Right lobe of liver (tissue), 6 donors: ENCODE results near the gene COL1A1. TPM values are rescaled to one million over a fixed set of nuclear protein-coding genes. Genes with fewer than 3 reads are reported as not detected.

Source experiments
- ATAC-seq, 4 donors: fragments of 200-7000 bp; cut with Tn5 transposase; one replicate each; pipeline ENCODE4 v1.9.1; 2020; ENCODE audit warnings: mild to moderate bottlenecking in 4 of 4, moderate library complexity in 4 of 4
- DNase-seq, 3 donors: peaks; one replicate each; pipeline ENCODE4 v3.0.0-alpha.2; 2020
- H3K27ac ChIP-seq, 3 donors: fragments of 200-600 bp; one replicate each; pipeline ENCODE4 v1.8.0; 2022
- H3K27me3 ChIP-seq, 2 donors: fragments of 200-600 bp; one replicate each; pipeline ENCODE4 v1.8.0; 2022
- H3K36me3 ChIP-seq, 4 donors: fragments of 200-600 bp; sonication (generic) in 1 of 4; one replicate each; pipeline versions ENCODE4 v1.5.1 to v1.8.0; 2017 to 2022; ENCODE audit warnings: control low read depth in 1 of 4
- H3K4me1 ChIP-seq, 4 donors: fragments of 200-600 bp; sonication (generic) in 1 of 4; one replicate each; pipeline versions ENCODE4 v1.5.1 to v1.8.0; 2017 to 2022; ENCODE audit warnings: control low read depth in 1 of 4
- H3K4me3 ChIP-seq, 3 donors: fragments of 200-600 bp; one replicate each; pipeline ENCODE4 v1.8.0; 2022
- H3K9me3 ChIP-seq, 4 donors: fragments of 200-600 bp; sonication (generic) in 1 of 4; one replicate each; pipeline versions ENCODE4 v1.5.1 to v1.8.0; 2017 to 2022; ENCODE audit warnings: control low read depth in 1 of 4
- CTCF ChIP-seq, 4 donors: fragments of 200-600 bp in 3 of 4; fragments of 450-650 bp in 1 of 4; IDR thresholded peaks; one replicate each; pipeline versions ENCODE4 v1.5.1 to v1.8.0; 2016 to 2022; ENCODE audit warnings: antibody characterized with exemption in 4 of 4, mild to moderate bottlenecking in 2 of 4
- POLR2A ChIP-seq: fragments of 450-650 bp; IDR thresholded peaks from one replicate; pipeline ENCODE4 v1.6.1; 2017; ENCODE audit warnings: antibody characterized with exemption, mild to moderate bottlenecking
- WGBS: methylation state at CpG from one replicate; pipeline ENCODE4 v1.1.6; 2018; ENCODE audit warnings: low coverage, low lambda C conversion rate; ENCODE audit not compliant: insufficient coverage; ENCODE audit errors: missing lambda C conversion rate; 5-methylcytosine and 5-hydroxymethylcytosine counted together
- intact Hi-C, 2 donors: fragments of 100-400 bp; cut with DNase I; formaldehyde crosslinking; loops; one replicate each; pipeline versions ENCODE4 v1.11.2 to v1.14.1; 2022
- total RNA-seq, 6 experiments: library from RNA; depleted of rRNA in 2 of 6; stranded (reverse); fragments of >200 nt in 2 of 6; fragmentation: NEBNext Ultra II Directional in 3 of 6; extraction: Animal tissue kit (Norgen Biotek cat#: 25700) in 3 of 6; gene quantifications; one replicate each; pipeline versions ENCODE4 v1.1.0 to v1.2.4, GENCODE V29; 2016 to 2023
- donor health status: DM: no; HTN: yes; CAD: no.
- donor health status: DM: no; HTN: no; CAD: no.
- donor health status: DM: no; HTN: no; CAD: no.
- donor health status: DM: no; HTN: yes; CAD: no.
- donor health status: DM: no; HTN: yes; CAD: no.

Gene COL1A1
- total RNA-seq, 6 experiments from 2014 or later = 9.3 to 109 (median 34.7) TPM

- Histone ChIP-seq H3K4me1 (peaks cover 0 to 32% (median 5%) of the 10 kb centered on the region in 4 donors), H3K36me3 (peaks cover 7 to 57% (median 15%) of the 10 kb centered on the region in 4 donors), H3K4me3 (no peak overlapping the region), H3K9me3 (no peaks in the 10 kb centered on the region), H3K27me3 (no peaks in the 10 kb centered on the region), H3K27ac (no peak overlapping the region)
- ATAC-seq (peak; percentile 71 to 83 (median 78)), DNase-seq (peak; percentile 74 to 84 (median 81))
- intact Hi-C loops = no loop called here
- TF ChIP-seq POLR2A = no peak
- TF ChIP-seq CTCF (IDR thresholded peaks at IDR 0.05) = peak; percentile 94 to 97 (median 95)
- WGBS = 49% methylated on average over 5 of the region's 19 CpGs
Observed at GRCh38 chr17:50139950-50140885, 61.2 kb downstream of the COL1A1 start.

- DNase-seq = no peak
- Histone ChIP-seq H3K9me3 (no peaks in the 10 kb centered on the region), H3K27me3 (no peaks in the 10 kb centered on the region), H3K27ac (no peak overlapping the region), H3K36me3 (peaks cover 7 to 64% (median 15%) of the 10 kb centered on the region in 4 donors), H3K4me3 (no peak overlapping the region), H3K4me1 (peaks cover 0 to 22% (median under 1%) of the 10 kb centered on the region in 4 donors)
- TF ChIP-seq POLR2A (no peak), CTCF (IDR thresholded peaks at IDR 0.05) (no peak)
- ATAC-seq = no peak
- WGBS = 83% methylated on average over 8 of the region's 15 CpGs
- intact Hi-C loops = no loop called here
Observed at GRCh38 chr17:50139185-50139783, 62.1 kb downstream of the COL1A1 start.

GRCh38 chr17:50137042-50137441, 64.4 kb downstream of the COL1A1 start:
- intact Hi-C loops = no loop called here
- Histone ChIP-seq H3K36me3 (peaks cover 7 to 57% (median 12%) of the 10 kb centered on the region in 4 donors), H3K27ac (no peak overlapping the region), H3K4me3 (no peak overlapping the region), H3K4me1 (peaks cover 0 to 9% (median 0%) of the 10 kb centered on the region in 4 donors), H3K27me3 (no peaks in the 10 kb centered on the region), H3K9me3 (no peaks in the 10 kb centered on the region)
- ATAC-seq = no peak
- DNase-seq = no peak
- WGBS = 92% methylated on average over 2 of the region's 4 CpGs
- TF ChIP-seq CTCF (IDR thresholded peaks at IDR 0.05) (no peak), POLR2A (no peak)

GRCh38 chr17:50136096-50136687, 65.2 kb downstream of the COL1A1 start:
- no peaks in the 10 kb centered on the region for H3K27me3 ChIP-seq
- H3K27ac ChIP-seq = no peak overlapping the region
- H3K36me3 ChIP-seq = peaks cover 5 to 50% (median 11%) of the 10 kb centered on the region in 4 donors
- TF ChIP-seq CTCF (IDR thresholded peaks at IDR 0.05) (no peak), POLR2A (no peak)
- H3K4me3 ChIP-seq = no peak overlapping the region
- intact Hi-C loops = no loop called here
- no peaks in the 10 kb centered on the region for H3K9me3 ChIP-seq
- no peak for ATAC-seq
- WGBS = 100% methylated on average over 3 of the region's 11 CpGs
- peaks cover 0 to 9% (median 0%) of the 10 kb centered on the region in 4 donors for H3K4me1 ChIP-seq
- DNase-seq = no peak
